IMR-90 (cell line): ENCODE results near the gene MMP24. TPM values are rescaled to one million over a fixed set of nuclear protein-coding genes. Genes with fewer than 3 reads are reported as not detected.

Experiments used
- ATAC-seq: fragments of 200-7000 bp; cut with Tn5 transposase; 2 replicates; pipeline ENCODE4 v1.9.1; 2020; ENCODE audit warnings: low read depth, mild to moderate bottlenecking, moderate library complexity
- BruUV-seq: library from RNA; stranded (reverse); fragments of 400-500 nt; replicated peaks from 2 replicates; lab custom pipeline; 2021; lab: Mats Ljungman, UMichigan
- CTCF ChIA-PET: fragments of 300-600 bp; formaldehyde crosslinking; extraction: SDS; loops from one replicate; lab custom pipeline; 2021; ENCODE audit warnings: antibody characterized with exemption; lab: Yijun Ruan, JAX
- POLR2A ChIA-PET: fragments of 300-600 bp; sonication (Branson Sonifier 250); formaldehyde crosslinking; loops from one replicate; lab custom pipeline; 2022; ENCODE audit warnings: antibody characterized with exemption; ENCODE audit not compliant: unreplicated experiment; lab: Charles Lee
- DNase-seq: peaks from one replicate; pipeline ENCODE4 v3.0.0; 2013
- H2AFZ ChIP-seq: replicated peaks from 2 replicates; pipeline ENCODE3; 2013; ENCODE audit warnings: low read length, mild to moderate bottlenecking; ENCODE audit not compliant: poor library complexity
- H2AK5ac ChIP-seq: 2 replicates; pipeline ENCODE4 v1.6.1; 2013; ENCODE audit warnings: low read depth, low read length, inconsistent platforms
- H2AK9ac ChIP-seq: replicated peaks from 2 replicates; pipeline ENCODE3; 2013; ENCODE audit warnings: mild to moderate bottlenecking, low read depth, low read length, moderate library complexity; ENCODE audit not compliant: poor library complexity
- H2BK120ac ChIP-seq: 2 replicates; pipeline ENCODE4 v1.6.1; 2013; ENCODE audit warnings: low read depth, low read length, inconsistent platforms
- H2BK15ac ChIP-seq: 3 replicates; pipeline ENCODE4 v1.6.1; 2013; ENCODE audit warnings: low read depth, low read length, inconsistent platforms
- H2BK20ac ChIP-seq: 2 replicates; pipeline ENCODE4 v1.6.1; 2013; ENCODE audit warnings: low read depth, mild to moderate bottlenecking, inconsistent platforms, low read length, moderate library complexity
- H2BK5ac ChIP-seq: 2 replicates; pipeline ENCODE4 v1.6.1; 2013; ENCODE audit warnings: mild to moderate bottlenecking, low read depth, low read length, inconsistent platforms; ENCODE audit not compliant: poor library complexity, severe bottlenecking
- H3K14ac ChIP-seq: replicated peaks from 2 replicates; pipeline ENCODE4 v1.6.1; 2013; ENCODE audit warnings: low read depth, low read length, inconsistent platforms
- H3K18ac ChIP-seq: 2 replicates; pipeline ENCODE4 v1.6.1; 2013; ENCODE audit warnings: low read depth, low read length, control low read depth
- H3K23ac ChIP-seq: 2 replicates; pipeline ENCODE4 v1.6.1; 2013; ENCODE audit warnings: low read depth, low read length, inconsistent platforms
- H3K27ac ChIP-seq: 2 replicates; pipeline ENCODE4 v1.5.1; 2013; ENCODE audit warnings: mild to moderate bottlenecking, control low read depth, low read length; ENCODE audit not compliant: insufficient read depth
- H3K27me3 ChIP-seq: 2 replicates; pipeline ENCODE4 v1.6.1; 2013; ENCODE audit warnings: low read length; ENCODE audit not compliant: control insufficient read depth, insufficient read depth
- H3K36me3 ChIP-seq: 2 replicates; pipeline ENCODE4 v1.6.1; 2013; ENCODE audit warnings: low read length, mixed read lengths; ENCODE audit not compliant: control insufficient read depth, insufficient read depth
- H3K4ac ChIP-seq: 2 replicates; pipeline ENCODE4 v1.6.1; 2013; ENCODE audit warnings: low read depth, low read length, inconsistent platforms
- H3K4me1 ChIP-seq: 2 replicates; pipeline ENCODE4 v1.6.1; 2013; ENCODE audit warnings: low read length, mixed read lengths; ENCODE audit not compliant: control insufficient read depth, insufficient read depth
- H3K4me2 ChIP-seq: 2 replicates; pipeline ENCODE4 v1.6.1; 2013; ENCODE audit warnings: low read depth, mild to moderate bottlenecking, control low read depth, low read length, moderate library complexity
- H3K4me3 ChIP-seq: 2 replicates; pipeline ENCODE4 v1.5.1; 2013; ENCODE audit warnings: low read depth, mild to moderate bottlenecking, control low read depth, low read length, moderate library complexity; ENCODE audit not compliant: insufficient read depth
- H3K56ac ChIP-seq: 2 replicates; pipeline ENCODE4 v1.6.1; 2013; ENCODE audit warnings: low read length, inconsistent platforms; ENCODE audit not compliant: insufficient read depth; ENCODE audit errors: extremely low read depth
- H3K79me1 ChIP-seq, 2 experiments: 2 replicates each; pipeline ENCODE4 v1.6.1; 2013; ENCODE audit warnings: low read length in 2 of 2, inconsistent platforms in 1 of 2, low read depth in 1 of 2
- H3K9ac ChIP-seq: 2 replicates; pipeline ENCODE4 v1.6.1; 2013; ENCODE audit warnings: low read depth, low read length, control low read depth
- H3K9me1 ChIP-seq: 2 replicates; pipeline ENCODE4 v1.6.1; 2013; ENCODE audit warnings: low read length, inconsistent platforms; ENCODE audit not compliant: insufficient read depth
- H3K9me3 ChIP-seq: 2 replicates; pipeline ENCODE4 v1.6.1; 2013; ENCODE audit warnings: low read length; ENCODE audit not compliant: control insufficient read depth, insufficient read depth
- H4K20me1 ChIP-seq: 2 replicates; pipeline ENCODE4 v1.6.1; 2013; ENCODE audit warnings: low read length, inconsistent platforms; ENCODE audit not compliant: insufficient read depth
- H4K5ac ChIP-seq: 2 replicates; pipeline ENCODE4 v1.6.1; 2013; ENCODE audit warnings: mild to moderate bottlenecking, low read depth, low read length, control low read depth
- H4K8ac ChIP-seq, 2 experiments: 2 replicates each; pipeline ENCODE4 v1.6.1; 2013; ENCODE audit warnings: low read depth in 2 of 2, low read length in 2 of 2, control low read depth in 1 of 2, inconsistent platforms in 1 of 2
- H4K91ac ChIP-seq: 2 replicates; pipeline ENCODE4 v1.6.1; 2013; ENCODE audit warnings: low read depth, low read length, inconsistent platforms; ENCODE audit not compliant: insufficient read depth
- BHLHE40 ChIP-seq: fragments of 150-350 bp; IDR thresholded peaks from 2 replicates; pipeline ENCODE4 v1.6.1; 2016; ENCODE audit warnings: mild to moderate bottlenecking, low read depth, low read length
- CHD1 ChIP-seq: IDR thresholded peaks from 2 replicates; pipeline ENCODE4 v1.6.1; 2012; ENCODE audit warnings: low read depth, low read length, improper control_type of control experiment
- ELK1 ChIP-seq: fragments of 150-350 bp; IDR thresholded peaks from 2 replicates; pipeline ENCODE4 v1.6.1; 2016; ENCODE audit warnings: low read depth, mild to moderate bottlenecking, low read length, moderate library complexity, borderline replicate concordance
- FOS ChIP-seq: fragments of 150-350 bp; IDR thresholded peaks from 2 replicates; pipeline ENCODE4 v1.6.1; 2016; ENCODE audit warnings: low read depth, low read length
- MAFK ChIP-seq: IDR thresholded peaks from 2 replicates; pipeline ENCODE4 v1.6.1; 2012; ENCODE audit warnings: low read depth, low read length, improper control_type of control experiment
- MAZ ChIP-seq: IDR thresholded peaks from 2 replicates; pipeline ENCODE4 v1.6.1; 2012; ENCODE audit warnings: low read depth, mild to moderate bottlenecking, low read length, improper control_type of control experiment, moderate library complexity, borderline replicate concordance
- MXI1 ChIP-seq: IDR thresholded peaks from 2 replicates; pipeline ENCODE4 v1.6.1; 2012; ENCODE audit warnings: low read depth, mild to moderate bottlenecking, low read length, moderate library complexity, borderline replicate concordance
- NFE2L2 ChIP-seq: fragments of 150-350 bp; IDR thresholded peaks from 2 replicates; pipeline ENCODE4 v1.6.1; 2016; ENCODE audit warnings: low read depth, mild to moderate bottlenecking, low read length
- POLR2A ChIP-seq: IDR thresholded peaks from 2 replicates; pipeline ENCODE4 v1.6.1; 2012; ENCODE audit warnings: mild to moderate bottlenecking, low read depth, low read length
- SMC3 ChIP-seq: fragments of 150-350 bp; IDR thresholded peaks from 2 replicates; pipeline ENCODE4 v1.6.1; 2016; ENCODE audit warnings: low read depth, mild to moderate bottlenecking, antibody characterized with exemption, low read length, moderate library complexity
- USF2 ChIP-seq: fragments of 150-350 bp; IDR thresholded peaks from 2 replicates; pipeline ENCODE4 v1.6.1; 2017; ENCODE audit warnings: mild to moderate bottlenecking, antibody characterized with exemption, low read length, low read depth
- WGBS, 2 experiments: methylation state at CpG; one replicate each; pipeline versions ENCODE4 v1.1.5 to v1.1.7; 2013; ENCODE audit warnings: missing lambda C conversion rate in 2 of 2; ENCODE audit not compliant: insufficient read length in 1 of 2; ENCODE audit errors: extremely low coverage in 2 of 2; 5-methylcytosine and 5-hydroxymethylcytosine counted together
- dilution Hi-C: fragments of 300-500 bp; cut with HindIII; formaldehyde crosslinking; loops from one replicate; pipeline ENCODE4 v1.14.3; 2018; ENCODE audit warnings: low sequenced_read_pairs; ENCODE audit not compliant: unreplicated experiment
- in situ Hi-C: fragments of 300-500 bp; cut with MboI; formaldehyde crosslinking; loops from 3 replicates; pipeline ENCODE4 v1.14.3; 2019; ENCODE audit warnings: low sequenced_read_pairs, inconsistent platforms, mixed read lengths
- intact Hi-C: fragments of 100-400 bp; cut with micrococcal nuclease; formaldehyde crosslinking; loops from 2 replicates; pipeline ENCODE4 v1.10.0; 2022
- polyA plus RNA-seq, 3 experiments: library from polyadenylated mRNA; depleted of rRNA; stranded (reverse); fragments of >200 nt; gene quantifications; 2 replicates each; pipeline ENCODE4 v1.2.3, GENCODE V29; 2012; ENCODE audit warnings: low replicate concordance in 1 of 3
- total RNA-seq: library from RNA; depleted of rRNA; stranded (reverse); fragments of >200 nt; gene quantifications from 2 replicates; pipeline ENCODE4 v1.2.3, GENCODE V29; 2012

MMP24 gene
- total and polyA plus RNA-seq, 2 of the 4 experiments (the other 2 are of a cell fraction) = 0.36 to 0.79 TPM

GRCh38 chr20:35297155-35297554 is 70.7 kb downstream of the MMP24 start:
- Histone ChIP-seq H2BK15ac (no peak overlapping the region), H3K14ac (no peak overlapping the region), H3K4ac (peak overlapping the region; percentile 16; the same call in 1 of the 2 replicates), H2BK120ac (no peak overlapping the region), H3K9ac (no peak overlapping the region), H3K9me3 (no peaks in the 10 kb centered on the region), H2AK9ac (peak overlapping the region; percentile 35), H3K27ac (no peak overlapping the region), H3K36me3 (no peaks in the 10 kb centered on the region), H3K27me3 (peaks cover 2% of the 10 kb centered on the region), H4K91ac (no peak overlapping the region), H3K4me2 (no peak overlapping the region), H3K4me1 (peaks cover 9% of the 10 kb centered on the region), H2AFZ (peak overlapping the region; percentile 52), H3K18ac (no peak overlapping the region), H2BK5ac (no peak overlapping the region), H3K79me1 (no peaks in the 10 kb centered on the region; a peak in 1 of 4 replicates), H2AK5ac (peak overlapping the region; percentile 64), H3K56ac (no peak overlapping the region), H3K23ac (no peak overlapping the region), H3K9me1 (peaks cover 12% of the 10 kb centered on the region), H3K4me3 (no peak overlapping the region), H4K20me1 (no peaks in the 10 kb centered on the region), H4K5ac (no peak overlapping the region), H4K8ac (peak overlapping the region in 1 of 2 experiments; percentile 38; a peak in 1 of 4 replicates), H2BK20ac (no peak overlapping the region)
- ChIA-PET POLR2A (no interaction called here), CTCF (interaction anchor here (0.6 kb wide), 1 partner anchor 274 kb away, joined by 3 read pairs; no protein-coding TSS in a partner anchor)
- DNase-seq (no peak), ATAC-seq (peak; percentile 29)
- TF ChIP-seq USF2 = no peak
- no peak for TF ChIP-seq MAFK
- TF ChIP-seq MXI1 = no peak
- TF ChIP-seq MAZ = no peak
- TF ChIP-seq POLR2A = no peak
- TF ChIP-seq FOS = no peak
- no peak for TF ChIP-seq ELK1
- TF ChIP-seq BHLHE40 = no peak
- TF ChIP-seq SMC3 = no peak
- TF ChIP-seq CHD1 = no peak
- no peak for TF ChIP-seq NFE2L2
- intact Hi-C loops = no loop called here
- no TSS peak for BruUV-seq
- in situ Hi-C loops = no loop called here
- dilution Hi-C loops = no loop called here
- 49% methylated on average over 3 of the region's 8 CpGs; no CpG with 5 or more reads in 1 of the 2 experiments for whole genome bisulfite sequencing, 2 experiments
